HUES48 (cell line): Measurements from ENCODE around the gene DDR2.
"Not testable (repeated sequence)": the region's sequence is repeated elsewhere in the genome, so short reads cannot be mapped to it uniquely, and the experiment has no call there.

Source experiments
- H3K27ac ChIP-seq: one replicate; pipeline ENCODE4 v1.7.0; 2013; ENCODE audit warnings: low read depth, low read length, inconsistent platforms
- H3K27me3 ChIP-seq: 2 replicates; pipeline ENCODE4 v1.6.1; 2013; ENCODE audit warnings: mild to moderate bottlenecking, low read length; ENCODE audit not compliant: control insufficient read depth, insufficient read depth
- H3K36me3 ChIP-seq: 2 replicates; pipeline ENCODE4 v1.6.1; 2013; ENCODE audit warnings: low read length; ENCODE audit not compliant: control insufficient read depth, insufficient read depth
- H3K4me1 ChIP-seq: 2 replicates; pipeline ENCODE4 v1.6.1; 2013; ENCODE audit warnings: mild to moderate bottlenecking, low read length; ENCODE audit not compliant: control insufficient read depth, insufficient read depth
- H3K4me3 ChIP-seq: 2 replicates; pipeline ENCODE4 v1.5.1; 2013; ENCODE audit warnings: mild to moderate bottlenecking, low read depth, low read length
- H3K9ac ChIP-seq: 2 replicates; pipeline ENCODE4 v1.6.1; 2013; ENCODE audit warnings: mild to moderate bottlenecking, low read depth, low read length, moderate library complexity
- H3K9me3 ChIP-seq: 2 replicates; pipeline ENCODE4 v1.6.1; 2013; ENCODE audit warnings: low read length; ENCODE audit not compliant: control insufficient read depth, insufficient read depth

DDR2 gene

DNA sequence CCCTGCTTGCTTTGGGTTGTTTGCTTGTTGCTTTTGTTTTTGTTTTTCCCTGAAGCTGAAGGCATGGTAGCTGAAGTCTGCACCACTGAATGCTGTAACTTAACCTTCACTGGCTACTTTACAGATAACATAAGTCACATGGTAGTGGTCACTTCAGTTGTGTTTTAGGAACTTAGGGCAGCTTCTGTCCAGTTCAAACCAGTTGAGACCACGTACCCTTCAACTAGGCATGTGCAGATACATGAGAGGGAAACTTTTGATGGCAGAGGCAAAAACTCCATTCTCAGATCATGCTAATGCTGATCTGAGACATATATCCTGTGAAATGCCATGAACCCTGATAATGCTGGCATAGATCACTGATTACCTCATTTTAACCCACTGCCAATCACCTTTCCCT, 186.4 kb downstream of the DDR2 start:
- not testable (repeated sequence) for H3K9me3 ChIP-seq, H3K4me3 ChIP-seq, H3K27me3 ChIP-seq, H3K9ac ChIP-seq, H3K36me3 ChIP-seq, H3K27ac ChIP-seq
- H3K4me1 ChIP-seq, result peaks cover 10% of the 10 kb centered on the region

DNA sequence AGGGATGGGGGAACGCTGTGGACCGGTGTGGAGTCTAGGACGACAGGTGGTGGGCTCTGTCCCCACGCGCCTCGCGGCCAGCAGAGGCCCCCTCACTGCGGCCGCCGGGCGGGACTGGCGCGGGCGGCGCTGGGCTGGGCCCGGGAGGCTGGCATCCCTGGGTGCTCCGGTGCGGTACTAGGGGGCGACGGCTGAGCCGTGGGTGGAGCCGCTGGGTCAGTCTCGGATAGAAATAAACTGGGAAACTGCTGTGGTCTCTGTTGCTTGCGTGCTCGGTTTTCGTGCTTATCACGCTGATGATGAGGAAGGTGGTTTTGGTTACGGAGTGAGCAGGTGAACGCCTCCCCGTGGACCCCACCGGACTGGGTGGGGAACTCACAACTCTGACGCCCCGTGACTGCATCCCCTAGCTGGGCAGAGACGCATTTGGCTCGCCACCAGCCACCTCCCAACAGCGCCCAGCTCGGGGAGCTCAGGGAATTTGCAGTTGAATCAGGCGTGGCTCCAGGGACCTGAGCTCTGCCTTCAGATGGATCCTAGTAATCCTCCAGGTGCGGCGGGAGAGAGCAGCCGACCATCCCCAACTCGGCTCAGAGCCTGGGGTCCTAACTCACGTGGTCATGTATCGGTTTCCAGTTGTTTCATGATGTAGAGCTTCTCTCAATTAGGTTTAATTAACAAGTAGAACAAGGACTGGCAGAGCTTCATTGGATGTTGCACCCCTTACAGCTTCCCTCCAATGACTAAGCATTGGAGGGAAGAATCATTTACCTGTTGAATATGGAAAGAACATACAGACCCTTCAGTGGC, 190.3 kb downstream of the DDR2 start:
- Histone ChIP-seq H3K27ac (no peak overlapping the region), H3K27me3 (no peaks in the 10 kb centered on the region), H3K4me3 (peak overlapping the region; percentile 84), H3K9me3 (no peaks in the 10 kb centered on the region), H3K36me3 (no peaks in the 10 kb centered on the region), H3K9ac (peak overlapping the region; percentile 62), H3K4me1 (peaks cover 10% of the 10 kb centered on the region)

GRCh38 chr1:162823231-162823630, 191.0 kb downstream of the DDR2 start:
- Histone ChIP-seq H3K4me3 (peak overlapping the region; percentile 84), H3K9ac (0 out of 2 replicates have a peak overlapping the region, but pooled peaks have one; percentile 62), H3K36me3 (no peaks in the 10 kb centered on the region), H3K9me3 (no peaks in the 10 kb centered on the region), H3K4me1 (peaks cover 10% of the 10 kb centered on the region), H3K27me3 (no peaks in the 10 kb centered on the region), H3K27ac (no peak overlapping the region)

GRCh38 chr1:162823771-162824525, 191.7 kb downstream of the DDR2 start:
- Histone ChIP-seq H3K9me3 (no peaks in the 10 kb centered on the region), H3K4me3 (no peak overlapping the region), H3K9ac (no peak overlapping the region), H3K27ac (no peak overlapping the region), H3K4me1 (peaks cover 10% of the 10 kb centered on the region), H3K36me3 (no peaks in the 10 kb centered on the region), H3K27me3 (no peaks in the 10 kb centered on the region)

GRCh38 chr1:162829268-162829667, 197.0 kb downstream of the DDR2 start:
- no peaks in the 10 kb centered on the region for H3K9me3 ChIP-seq
- H3K27me3 ChIP-seq, result no peaks in the 10 kb centered on the region
- H3K9ac ChIP-seq, result no peak overlapping the region
- no peaks in the 10 kb centered on the region for H3K36me3 ChIP-seq
- H3K4me1 ChIP-seq, result peaks cover 9% of the 10 kb centered on the region
- H3K4me3 ChIP-seq, result no peak overlapping the region
- no peak overlapping the region for H3K27ac ChIP-seq

DNA sequence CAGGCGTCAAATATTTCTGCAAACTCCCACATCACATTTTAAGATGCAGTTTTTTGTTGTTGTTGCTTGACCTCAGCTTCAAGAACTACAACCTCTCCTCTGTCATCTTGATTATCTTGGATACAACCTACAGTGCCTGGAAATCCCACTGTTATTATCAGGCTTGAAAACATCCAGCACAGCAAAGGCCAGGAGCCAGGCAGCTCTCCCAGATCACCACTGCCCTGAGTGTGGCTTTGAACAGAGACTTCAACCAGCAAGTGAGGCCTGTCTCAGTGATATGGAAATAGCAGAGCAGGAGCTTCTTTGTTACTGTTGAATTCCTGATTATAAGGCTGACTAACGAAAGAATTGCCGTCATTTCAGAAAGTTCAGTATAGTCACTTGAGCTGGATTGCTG, 200.2 kb downstream of the DDR2 start:
- Histone ChIP-seq H3K27ac (no peak overlapping the region), H3K27me3 (no peaks in the 10 kb centered on the region), H3K9me3 (no peaks in the 10 kb centered on the region), H3K36me3 (no peaks in the 10 kb centered on the region), H3K9ac (no peak overlapping the region), H3K4me3 (no peak overlapping the region), H3K4me1 (peaks cover 9% of the 10 kb centered on the region)

- H3K9me3 ChIP-seq, result no peaks in the 10 kb centered on the region
- no peaks in the 10 kb centered on the region for H3K36me3 ChIP-seq
- H3K9ac ChIP-seq, result no peak overlapping the region
- no peaks in the 10 kb centered on the region for H3K27me3 ChIP-seq
- peaks cover 9% of the 10 kb centered on the region for H3K4me1 ChIP-seq
- no peak overlapping the region for H3K27ac ChIP-seq
- no peak overlapping the region for H3K4me3 ChIP-seq
These were observed 203.1 kb downstream of the DDR2 start for GRCh38 chr1:162835157-162835899.
